Uterus (tissue), 2 donors: ENCODE data around the gene COL23A1.

ENCODE experiments used
- CTCF ChIP-seq, 4 experiments: fragments of 200-600 bp in 2 of 4; fragments of 450-650 bp in 2 of 4; sonication (generic) in 2 of 4; IDR thresholded peaks; one replicate each; pipeline ENCODE4 v1.5.1; 2016 to 2019; ENCODE audit warnings: antibody characterized with exemption in 4 of 4, mild to moderate bottlenecking in 2 of 4, moderate library complexity in 1 of 4
- POLR2A ChIP-seq, 2 donors: fragments of 450-650 bp; IDR thresholded peaks; one replicate each; pipeline ENCODE4 v1.6.1; 2016; ENCODE audit warnings: antibody characterized with exemption in 2 of 2, mild to moderate bottlenecking in 1 of 2, moderate library complexity in 1 of 2

- TF ChIP-seq CTCF (IDR thresholded peaks at IDR 0.05) (no peak), POLR2A (IDR thresholded peaks at IDR 0.05) (no peak)
These were observed 367.9 kb downstream of the COL23A1 start for GRCh38 chr5:178222292-178222691.
